Measurements from ENCODE around the gene GET3.

DNA sequence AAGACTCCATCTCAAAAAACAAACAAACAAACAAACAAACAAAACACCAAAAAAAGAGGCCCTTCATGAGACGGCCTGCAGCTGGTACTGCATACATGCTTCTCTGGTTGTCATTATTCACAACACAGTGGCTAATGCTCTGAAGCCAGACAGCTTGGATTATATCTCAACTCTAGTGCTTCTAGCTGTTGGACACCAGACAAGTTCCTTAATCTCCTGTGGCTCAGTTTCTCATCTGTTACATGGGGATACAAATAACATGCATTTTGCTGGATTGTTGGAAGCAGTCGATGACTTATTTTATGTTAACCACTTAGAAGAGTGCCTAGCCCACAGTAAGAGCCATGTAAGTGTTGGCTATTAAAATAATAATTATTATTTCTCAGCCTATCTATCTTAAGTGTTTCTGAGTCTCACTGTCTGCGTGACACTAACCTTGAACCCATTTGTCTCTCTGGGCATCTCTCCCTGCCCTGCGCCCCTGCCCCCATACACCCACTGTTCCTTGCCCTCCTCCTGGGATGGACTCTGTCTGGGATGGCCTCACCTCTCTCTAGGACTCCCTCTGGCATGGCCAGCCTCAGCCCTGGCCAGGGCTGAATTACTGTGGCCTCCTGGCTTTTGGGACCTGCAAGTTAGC lies 50.9 kb downstream of the GET3 start:
- TF ChIP-seq CTCF (IDR thresholded peaks at IDR 0.05; ENCODE audit: low read depth, low read length, poor library complexity, severe bottlenecking) (no peak), EZH2phosphoT487 (IDR thresholded peaks at IDR 0.05; ENCODE audit: borderline replicate concordance, low read length) (no peak)

Data from DOHH2 (cell line).